Peyer's patch (tissue), 4 donors: ENCODE measurements around the gene CREBRF. TPM values are rescaled to one million over a fixed set of nuclear protein-coding genes. Genes with fewer than 3 reads are reported as not detected.

Experiments used
- DNase-seq, 3 donors: peaks; one replicate each; pipeline ENCODE4 v3.0.0-alpha.2; 2017 to 2019
- H3K27ac ChIP-seq, 4 donors: fragments of 200-600 bp; sonication (generic); one replicate each; pipeline ENCODE4 v1.5.1; 2016 to 2019
- H3K27me3 ChIP-seq, 2 donors: fragments of 200-600 bp; sonication (generic); one replicate each; pipeline ENCODE4 v1.5.1; 2019
- H3K36me3 ChIP-seq, 3 donors: fragments of 200-600 bp; sonication (generic); one replicate each; pipeline ENCODE4 v1.5.1; 2016 to 2019
- H3K4me1 ChIP-seq, 4 donors: fragments of 200-600 bp; sonication (generic); one replicate each; pipeline ENCODE4 v1.5.1; 2016 to 2019
- H3K4me3 ChIP-seq, 4 donors: fragments of 200-600 bp; sonication (generic); 1 replicate in 3 of 4; 2 replicates in 1 of 4; pipeline ENCODE4 v1.5.1; 2016 to 2019; ENCODE audit warnings: mild to moderate bottlenecking in 1 of 4
- H3K9me3 ChIP-seq, 4 donors: fragments of 200-600 bp; sonication (generic); one replicate each; pipeline ENCODE4 v1.5.1; 2016 to 2019; ENCODE audit warnings: mild to moderate bottlenecking in 1 of 4
- POLR2A ChIP-seq, 2 donors: fragments of 450-650 bp; IDR thresholded peaks; one replicate each; pipeline ENCODE4 v1.5.1; 2017; ENCODE audit warnings: antibody characterized with exemption in 2 of 2, mild to moderate bottlenecking in 2 of 2, moderate library complexity in 2 of 2
- total RNA-seq, 4 donors: library from RNA; depleted of rRNA; stranded (reverse); fragments of >200 nt; gene quantifications; one replicate each; pipeline ENCODE4 v1.1.0, GENCODE V29; 2016
- TF ChIP-seq, protein P1 (sequence below), 6 experiments: fragments of 450-650 bp in 4 of 6; fragments of 200-600 bp in 2 of 6; sonication (generic) in 1 of 6; IDR thresholded peaks; one replicate each; pipeline ENCODE4 v1.5.1; 2017 to 2019; ENCODE audit warnings: antibody characterized with exemption in 6 of 6, mild to moderate bottlenecking in 3 of 6, moderate library complexity in 1 of 6

The CREBRF gene
- total RNA-seq, 4 donors from 2014 or later: 27.8 to 75.9 (median 34.1) TPM

DNA sequence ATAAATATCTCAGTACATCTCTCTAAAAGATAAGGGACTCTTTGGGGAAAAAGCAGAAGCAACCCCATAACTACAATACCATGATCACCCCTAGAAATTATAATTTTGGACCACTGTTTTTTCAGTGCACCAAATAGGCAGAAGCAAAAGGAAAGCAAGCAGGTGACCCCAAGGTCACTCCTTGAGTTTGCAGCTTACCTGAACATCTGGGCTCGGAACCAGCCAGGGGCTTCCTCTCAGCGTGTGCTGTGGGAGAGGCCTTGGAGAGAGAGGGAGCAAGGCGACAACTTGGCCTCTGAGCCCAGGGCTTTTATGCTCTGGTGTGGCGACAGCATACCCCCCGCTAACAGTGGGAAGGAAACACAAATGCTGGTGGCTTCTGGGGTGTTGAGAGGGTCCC is 105.0 kb downstream of the CREBRF start:
- Histone ChIP-seq H3K36me3 (peaks cover 0 to 70% (median 0%) of the 10 kb centered on the region in 3 donors), H3K9me3 (no peaks in the 10 kb centered on the region), H3K27me3 (no peaks in the 10 kb centered on the region), H3K4me3 (no peak overlapping the region), H3K27ac (no peak overlapping the region), H3K4me1 (no peaks in the 10 kb centered on the region)
- no peak for DNase-seq
- TF ChIP-seq POLR2A (IDR thresholded peaks at IDR 0.05): no peak
- TF ChIP-seq, protein P1, sequence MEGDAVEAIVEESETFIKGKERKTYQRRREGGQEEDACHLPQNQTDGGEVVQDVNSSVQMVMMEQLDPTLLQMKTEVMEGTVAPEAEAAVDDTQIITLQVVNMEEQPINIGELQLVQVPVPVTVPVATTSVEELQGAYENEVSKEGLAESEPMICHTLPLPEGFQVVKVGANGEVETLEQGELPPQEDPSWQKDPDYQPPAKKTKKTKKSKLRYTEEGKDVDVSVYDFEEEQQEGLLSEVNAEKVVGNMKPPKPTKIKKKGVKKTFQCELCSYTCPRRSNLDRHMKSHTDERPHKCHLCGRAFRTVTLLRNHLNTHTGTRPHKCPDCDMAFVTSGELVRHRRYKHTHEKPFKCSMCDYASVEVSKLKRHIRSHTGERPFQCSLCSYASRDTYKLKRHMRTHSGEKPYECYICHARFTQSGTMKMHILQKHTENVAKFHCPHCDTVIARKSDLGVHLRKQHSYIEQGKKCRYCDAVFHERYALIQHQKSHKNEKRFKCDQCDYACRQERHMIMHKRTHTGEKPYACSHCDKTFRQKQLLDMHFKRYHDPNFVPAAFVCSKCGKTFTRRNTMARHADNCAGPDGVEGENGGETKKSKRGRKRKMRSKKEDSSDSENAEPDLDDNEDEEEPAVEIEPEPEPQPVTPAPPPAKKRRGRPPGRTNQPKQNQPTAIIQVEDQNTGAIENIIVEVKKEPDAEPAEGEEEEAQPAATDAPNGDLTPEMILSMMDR (IDR thresholded peaks at IDR 0.05): no peak

GRCh38 chr5:173163219-173163618 is 107.1 kb downstream of the CREBRF start:
- H3K4me1 ChIP-seq: no peaks in the 10 kb centered on the region
- no peaks in the 10 kb centered on the region for H3K27me3 ChIP-seq
- H3K4me3 ChIP-seq: no peak overlapping the region
- H3K27ac ChIP-seq: no peak overlapping the region
- no peak for DNase-seq
- H3K9me3 ChIP-seq: no peaks in the 10 kb centered on the region
- peaks cover 0 to 62% (median 0%) of the 10 kb centered on the region in 3 donors for H3K36me3 ChIP-seq
- no peak for TF ChIP-seq POLR2A (IDR thresholded peaks at IDR 0.05)
- TF ChIP-seq, protein P1 (IDR thresholded peaks at IDR 0.05): no peak

GRCh38 chr5:173165177-173166016 is 109.2 kb downstream of the CREBRF start:
- Histone ChIP-seq H3K36me3 (peaks cover 0 to 43% (median 0%) of the 10 kb centered on the region in 3 donors), H3K9me3 (no peaks in the 10 kb centered on the region), H3K4me3 (no peak overlapping the region), H3K27ac (no peak overlapping the region), H3K27me3 (no peaks in the 10 kb centered on the region), H3K4me1 (no peaks in the 10 kb centered on the region)
- no peak for TF ChIP-seq POLR2A (IDR thresholded peaks at IDR 0.05)
- TF ChIP-seq, protein P1 (IDR thresholded peaks at IDR 0.05): no peak
- no peak for DNase-seq

GRCh38 chr5:173172166-173172565 is 116.0 kb downstream of the CREBRF start:
- Histone ChIP-seq H3K9me3 (no peaks in the 10 kb centered on the region), H3K36me3 (no peaks in the 10 kb centered on the region), H3K27me3 (no peaks in the 10 kb centered on the region), H3K4me3 (no peak overlapping the region), H3K27ac (no peak overlapping the region), H3K4me1 (no peaks in the 10 kb centered on the region)
- TF ChIP-seq, protein P1 (IDR thresholded peaks at IDR 0.05): no peak
- no peak for TF ChIP-seq POLR2A (IDR thresholded peaks at IDR 0.05)
- no peak for DNase-seq

DNA sequence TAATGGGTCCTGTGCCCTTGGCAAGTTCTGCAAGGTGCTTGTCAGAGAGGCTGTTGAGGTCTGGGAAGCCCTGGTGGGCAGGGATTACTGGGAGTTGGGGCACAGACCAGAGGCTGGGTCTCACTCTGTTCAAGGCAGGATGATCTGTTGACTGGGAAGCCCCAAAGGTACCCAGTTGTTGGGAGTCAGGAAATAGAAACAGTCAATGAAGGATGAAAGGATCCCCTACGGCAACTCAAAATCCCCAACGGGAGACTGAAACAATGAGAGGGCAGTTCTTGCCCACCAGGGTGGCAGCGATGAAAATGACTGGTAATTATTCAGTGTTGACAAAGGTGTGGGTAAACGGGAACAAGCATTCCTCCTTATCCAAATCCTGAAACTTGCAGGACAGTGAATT is 119.4 kb downstream of the CREBRF start:
- TF ChIP-seq, protein P1 (IDR thresholded peaks at IDR 0.05): no peak
- no peak for TF ChIP-seq POLR2A (IDR thresholded peaks at IDR 0.05)
- no peak overlapping the region for H3K4me3 ChIP-seq
- DNase-seq: no peak
- H3K4me1 ChIP-seq: no peaks in the 10 kb centered on the region
- H3K36me3 ChIP-seq: no peaks in the 10 kb centered on the region
- no peak overlapping the region for H3K27ac ChIP-seq
- H3K27me3 ChIP-seq: no peaks in the 10 kb centered on the region
- H3K9me3 ChIP-seq: no peaks in the 10 kb centered on the region
